Fibroblast of peridontal ligament (primary cell): ENCODE data around the gene SREBF2.
A peak's percentile ranks its signal among the peaks of the same experiment; 100 is the strongest.

Source experiments
- DNase-seq: peaks from one replicate; pipeline ENCODE4 v3.0.0-alpha.2; 2010; ENCODE audit errors: extremely low read depth

Gene SREBF2

DNA sequence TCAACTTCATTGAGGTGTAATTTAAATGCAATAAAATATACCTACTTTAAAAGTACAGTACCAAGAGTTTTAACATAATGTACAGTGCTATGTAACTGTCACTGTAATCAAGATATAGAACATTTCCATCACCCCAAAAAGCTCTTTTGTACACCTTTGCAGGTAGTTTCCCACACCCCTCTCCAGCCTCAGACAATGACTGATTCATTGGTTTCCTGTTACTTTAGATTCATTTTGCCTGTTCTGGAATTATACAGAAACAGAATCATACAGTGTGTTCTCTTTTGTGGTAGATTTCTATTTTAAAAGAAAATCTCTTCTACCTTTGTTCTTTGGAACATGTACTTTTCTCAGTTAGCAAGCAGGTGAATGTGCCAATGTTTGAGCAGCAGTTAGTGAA is 43.8 kb downstream of the SREBF2 start:
- DNase-seq, result no peak

DNA sequence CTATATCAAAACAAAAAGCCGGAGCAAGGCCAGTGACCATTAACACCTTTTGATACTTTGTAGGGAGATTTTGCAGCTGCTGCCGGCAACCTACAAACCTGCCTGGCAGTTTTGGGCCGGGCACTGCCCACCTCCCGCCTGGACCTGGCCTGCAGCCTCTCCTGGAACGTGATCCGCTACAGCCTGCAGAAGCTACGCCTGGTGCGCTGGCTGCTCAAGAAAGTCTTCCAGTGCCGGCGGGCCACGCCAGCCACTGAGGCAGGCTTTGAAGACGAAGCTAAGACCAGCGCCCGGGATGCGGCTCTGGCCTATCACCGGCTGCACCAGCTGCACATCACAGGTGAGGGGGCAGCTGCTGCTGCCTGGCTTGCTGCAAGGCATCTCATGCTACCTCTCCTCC is 47.7 kb downstream of the SREBF2 start:
- no peak for DNase-seq

DNA sequence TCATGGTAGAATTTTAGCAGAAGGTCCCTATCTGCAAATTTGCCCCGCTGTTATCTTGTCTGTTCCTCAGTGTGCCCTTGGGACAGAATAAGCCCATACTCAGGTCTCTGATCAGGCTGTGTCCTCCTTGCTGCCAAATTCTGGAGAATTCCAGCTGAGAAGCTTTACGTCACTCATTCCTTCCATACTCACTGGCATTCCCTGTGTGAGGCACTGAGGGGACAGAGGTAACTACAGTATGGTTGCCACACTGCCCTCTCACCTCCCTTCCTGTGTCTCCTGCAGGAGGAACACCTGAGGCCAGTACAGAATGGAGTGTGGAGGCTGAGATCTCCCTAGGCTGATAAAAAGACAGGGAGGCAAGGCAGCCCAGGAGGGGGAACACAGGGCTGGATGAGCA is 50.5 kb downstream of the SREBF2 start:
- no peak for DNase-seq

DNA sequence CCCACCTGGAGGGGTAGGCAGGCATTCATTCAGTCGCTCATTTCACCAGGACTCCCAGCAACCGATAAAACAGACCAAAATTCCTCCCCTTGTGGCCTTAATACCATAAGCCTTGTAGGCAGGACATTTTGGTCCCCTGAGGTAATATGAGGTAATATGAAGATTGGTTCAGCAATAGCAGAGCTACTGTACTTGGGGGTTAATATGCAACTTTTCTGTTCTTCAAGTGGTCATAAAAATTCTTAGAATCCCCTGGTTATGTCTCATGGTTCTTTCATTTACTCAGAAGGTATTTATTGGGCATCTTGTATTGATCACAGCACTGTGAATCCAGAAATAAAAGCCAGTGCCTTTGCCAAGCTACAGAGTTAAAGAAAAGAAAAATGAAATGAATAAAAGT is 52.2 kb downstream of the SREBF2 start:
- DNase-seq, result no peak

DNA sequence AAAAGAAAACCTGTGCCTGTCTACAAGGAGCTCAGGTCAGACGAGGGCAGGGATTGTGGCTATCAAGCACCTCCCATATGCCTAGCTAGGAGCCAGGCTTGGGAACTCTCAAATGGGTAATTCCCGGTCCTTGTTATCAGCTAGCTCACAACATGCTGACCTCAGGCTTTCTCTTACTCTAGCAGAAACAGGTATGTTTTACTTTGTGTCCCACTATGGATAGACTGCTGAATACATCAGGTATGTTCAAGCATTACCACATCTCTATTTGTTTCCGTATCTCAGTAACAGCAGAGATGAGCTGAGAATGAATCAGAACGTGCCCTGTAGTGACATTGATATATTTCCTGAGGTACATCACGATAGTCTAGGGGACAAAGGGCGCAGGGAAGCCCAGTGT is 52.6 kb downstream of the SREBF2 start:
- no peak for DNase-seq

DNA sequence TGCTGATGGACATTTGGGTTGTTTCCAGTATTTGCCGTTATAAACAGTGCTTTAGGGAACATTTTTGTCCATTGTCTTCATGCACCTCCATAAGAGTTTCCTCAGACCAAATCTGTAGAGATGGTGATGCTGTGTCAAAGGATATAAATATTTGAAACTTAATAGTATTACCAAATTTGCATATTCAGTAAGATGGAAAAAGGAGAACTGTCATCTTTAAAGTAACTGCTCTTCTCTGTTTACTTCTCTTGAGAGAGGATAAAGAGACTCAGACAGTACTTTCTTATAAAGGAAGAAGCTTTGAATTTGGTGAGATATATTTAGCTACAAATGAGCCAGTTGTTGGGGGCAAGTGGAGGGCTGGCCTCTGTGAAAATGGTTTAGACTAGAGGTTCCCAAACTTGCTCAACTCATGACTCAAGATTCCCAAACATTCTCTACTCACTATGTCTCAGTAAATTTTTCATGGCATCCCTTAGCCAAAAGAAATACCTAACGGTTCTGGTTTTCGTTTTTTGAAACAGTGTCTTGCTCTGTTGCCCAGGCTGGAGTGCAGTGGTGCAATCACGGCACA is 55.8 kb downstream of the SREBF2 start:
- peak; percentile 73 for DNase-seq

DNA sequence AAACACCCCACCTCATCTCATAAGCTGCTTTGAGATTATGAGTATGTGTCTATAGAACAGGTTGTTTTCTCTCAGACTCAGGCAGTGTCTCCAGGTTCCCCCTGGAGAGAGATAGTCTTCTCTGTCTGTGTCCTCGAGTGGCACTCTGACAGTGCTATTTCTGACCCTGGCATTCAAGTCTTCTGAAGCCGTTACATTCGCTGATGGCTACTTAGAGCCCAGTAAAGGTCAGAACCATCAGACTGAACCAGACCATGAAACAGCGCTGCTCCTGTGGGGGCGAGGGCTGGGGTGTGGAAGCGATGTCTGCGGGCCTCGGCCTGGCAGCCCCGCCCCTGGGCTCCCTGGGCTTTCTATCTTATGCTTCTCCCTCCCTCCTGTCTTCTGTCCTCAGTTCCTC is 58.5 kb downstream of the SREBF2 start:
- DNase-seq, result no peak

DNA sequence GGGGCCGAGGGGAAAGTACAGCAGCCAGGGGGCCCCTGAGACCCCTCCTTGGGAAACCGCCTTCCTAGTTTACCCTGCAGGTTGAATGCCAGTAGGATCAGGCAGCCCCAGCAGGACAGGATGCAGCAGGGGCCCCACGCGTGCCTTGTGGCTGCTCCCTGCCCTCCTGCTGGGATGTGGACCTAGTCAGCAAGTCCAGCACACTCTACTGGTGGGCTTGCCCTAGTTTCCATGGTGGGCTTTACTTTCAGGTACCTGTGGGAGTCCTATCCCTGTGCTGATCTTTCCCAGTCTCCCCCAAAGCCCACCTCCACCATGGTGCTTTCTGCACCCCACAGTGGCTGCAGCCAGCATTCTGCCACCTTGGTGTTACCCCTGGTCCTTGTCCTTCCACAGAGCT is 59.8 kb downstream of the SREBF2 start:
- no peak for DNase-seq

DNA sequence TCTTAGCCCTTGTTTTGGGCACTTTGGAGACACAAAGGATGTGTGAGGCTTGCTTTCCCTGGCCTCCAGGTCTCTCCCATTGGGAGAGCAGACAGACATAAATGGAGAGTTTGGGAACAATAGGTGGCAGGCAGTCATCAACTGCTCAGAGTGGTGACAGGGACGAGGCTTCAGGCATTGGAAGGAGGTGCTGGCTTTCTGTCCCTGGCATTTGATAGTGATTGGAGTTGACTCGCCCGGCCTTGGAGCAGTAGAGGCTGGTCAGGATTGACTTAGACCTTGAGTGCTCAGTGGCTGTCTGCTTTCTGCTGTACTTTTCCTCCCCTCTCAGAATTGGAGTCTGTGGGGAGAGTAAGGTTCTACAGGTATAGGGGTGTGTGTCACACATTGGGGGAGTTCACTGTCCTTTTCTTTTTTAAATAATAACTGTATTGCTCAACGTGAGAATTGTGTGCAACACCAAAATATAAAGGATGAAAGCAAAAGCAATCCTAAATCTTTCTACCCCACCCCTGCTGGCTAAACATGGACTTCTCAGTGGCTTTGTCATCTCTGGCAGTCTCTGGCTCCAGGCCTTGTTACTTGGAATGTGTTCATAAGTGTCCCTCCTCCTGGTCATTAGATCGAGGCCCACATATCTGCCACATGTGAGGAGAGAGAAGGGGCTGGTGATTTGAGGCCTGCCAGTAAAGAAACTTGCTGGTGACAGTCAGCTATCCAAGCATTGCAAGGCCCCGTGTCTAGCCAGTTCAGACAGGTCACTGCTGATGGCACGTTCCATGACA is 60.9 kb downstream of the SREBF2 start:
- no peak for DNase-seq

DNA sequence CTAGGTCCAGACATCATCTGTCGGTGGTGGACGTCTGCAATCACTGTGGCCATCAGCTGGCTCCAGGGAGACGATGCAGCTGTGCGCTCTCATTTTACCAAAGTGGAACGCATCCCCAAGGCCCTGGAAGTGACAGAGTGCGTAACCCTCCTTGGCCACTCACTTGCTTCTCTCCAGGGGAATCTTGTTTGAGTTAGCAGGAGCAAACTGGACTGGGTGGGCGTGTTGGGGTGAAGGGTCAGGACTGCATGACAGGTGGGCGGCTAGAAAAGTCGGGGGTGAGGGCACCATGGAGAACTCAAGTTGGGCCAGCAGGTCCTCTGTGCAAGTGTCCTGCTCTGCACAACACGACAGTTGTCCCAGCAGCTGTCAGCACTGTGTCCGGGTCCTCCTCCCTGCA is 65.7 kb downstream of the SREBF2 start:
- no peak for DNase-seq

DNA sequence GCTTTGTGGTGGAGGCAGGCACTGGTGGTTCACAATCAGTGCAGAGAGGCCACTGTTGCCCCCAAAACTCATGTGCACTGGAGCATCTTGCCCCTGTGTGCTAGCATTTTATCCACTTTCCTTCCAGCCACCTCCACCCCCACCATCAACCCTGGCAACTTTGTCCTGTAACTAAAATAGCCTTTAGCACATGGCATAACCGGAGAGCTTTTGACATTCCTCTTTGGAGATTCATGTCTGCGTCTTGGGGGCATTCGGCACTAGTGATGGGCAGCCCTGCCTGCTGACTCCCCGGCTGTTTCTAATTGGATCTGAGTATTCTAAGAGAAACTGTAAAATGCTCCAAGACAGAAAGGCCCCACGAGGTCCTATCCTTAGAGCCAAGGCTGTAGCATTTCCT is 66.2 kb downstream of the SREBF2 start:
- no peak for DNase-seq

DNA sequence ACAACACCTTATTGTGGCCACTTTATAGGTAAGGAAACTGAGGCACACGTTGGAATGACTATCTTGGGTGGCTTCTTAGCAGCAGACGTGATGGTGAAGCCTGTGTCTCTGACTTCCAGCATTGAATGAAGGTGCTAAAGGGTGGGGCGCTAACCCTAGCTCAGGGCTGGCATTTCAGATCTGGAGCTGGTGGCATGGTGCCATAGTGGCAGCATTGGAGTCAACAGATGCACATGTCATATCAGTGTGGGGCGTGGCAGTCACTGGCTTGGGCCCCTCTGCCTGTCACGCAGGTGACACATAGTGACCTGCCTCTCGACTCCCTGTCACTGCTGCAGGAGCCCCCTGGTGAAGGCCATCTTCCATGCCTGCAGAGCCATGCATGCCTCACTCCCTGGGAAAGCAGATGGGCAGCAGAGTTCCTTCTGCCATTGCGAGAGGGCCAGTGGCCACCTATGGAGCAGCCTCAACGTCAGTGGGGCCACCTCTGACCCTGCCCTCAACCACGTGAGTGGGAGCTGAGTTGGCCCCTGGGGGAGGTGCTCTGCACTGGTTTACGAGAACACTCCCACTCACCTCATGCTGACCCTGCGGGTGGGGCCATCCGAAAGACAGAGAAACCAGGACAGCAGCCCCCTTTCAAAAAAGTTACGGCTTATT is 67.2 kb downstream of the SREBF2 start:
- no peak for DNase-seq

DNA sequence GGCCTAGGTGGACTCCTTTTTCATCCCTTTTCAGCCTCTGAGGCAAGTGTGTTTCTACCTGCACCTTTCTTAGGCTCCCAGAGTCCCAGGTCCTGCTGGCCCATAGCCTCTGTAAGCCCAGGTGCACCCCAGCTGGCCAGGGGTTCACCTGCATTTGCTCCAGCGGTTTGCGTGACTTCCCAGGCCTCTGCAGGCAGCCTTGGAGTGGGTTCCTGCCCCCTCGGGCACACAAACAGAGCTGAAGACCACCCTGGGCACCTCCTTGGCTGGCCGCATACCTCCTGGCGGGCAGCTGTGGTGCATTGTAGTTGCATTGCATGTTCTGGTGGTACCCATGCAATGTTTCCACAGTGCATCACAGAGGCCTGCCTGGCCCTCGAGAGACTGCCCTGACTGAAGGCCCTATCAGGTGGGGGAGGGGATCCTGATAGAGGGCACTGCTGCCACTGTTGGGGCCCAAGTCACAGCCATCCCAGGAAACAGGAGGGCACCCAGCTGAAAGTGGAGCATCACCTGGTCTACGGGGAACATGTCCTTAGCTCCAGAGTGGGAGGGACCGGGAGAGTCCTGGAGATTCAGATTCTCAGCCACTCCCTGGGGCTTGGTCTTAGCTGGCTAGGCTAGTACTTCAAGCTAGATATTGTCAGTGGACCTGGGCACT is 67.9 kb downstream of the SREBF2 start:
- DNase-seq, result no peak

DNA sequence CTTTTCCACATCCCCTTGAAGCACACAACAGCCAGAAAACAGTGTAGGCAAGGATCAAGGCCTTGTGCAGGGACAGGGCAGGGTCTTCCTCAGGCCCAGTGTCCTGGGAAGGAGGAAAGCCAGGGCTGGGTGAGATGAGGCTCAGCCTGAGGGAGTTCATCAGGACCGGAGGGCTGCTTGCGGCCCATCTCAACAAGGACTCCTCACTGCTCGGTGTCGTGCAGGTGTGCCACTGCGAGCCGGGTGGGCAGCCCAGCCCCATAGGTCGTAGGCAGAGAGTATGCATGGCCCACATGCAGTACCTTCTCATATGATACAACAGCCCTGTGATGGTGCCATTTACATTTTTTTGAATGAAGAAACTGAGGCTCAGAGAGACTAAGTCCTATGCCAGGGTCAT is 69.1 kb downstream of the SREBF2 start:
- DNase-seq, result no peak

DNA sequence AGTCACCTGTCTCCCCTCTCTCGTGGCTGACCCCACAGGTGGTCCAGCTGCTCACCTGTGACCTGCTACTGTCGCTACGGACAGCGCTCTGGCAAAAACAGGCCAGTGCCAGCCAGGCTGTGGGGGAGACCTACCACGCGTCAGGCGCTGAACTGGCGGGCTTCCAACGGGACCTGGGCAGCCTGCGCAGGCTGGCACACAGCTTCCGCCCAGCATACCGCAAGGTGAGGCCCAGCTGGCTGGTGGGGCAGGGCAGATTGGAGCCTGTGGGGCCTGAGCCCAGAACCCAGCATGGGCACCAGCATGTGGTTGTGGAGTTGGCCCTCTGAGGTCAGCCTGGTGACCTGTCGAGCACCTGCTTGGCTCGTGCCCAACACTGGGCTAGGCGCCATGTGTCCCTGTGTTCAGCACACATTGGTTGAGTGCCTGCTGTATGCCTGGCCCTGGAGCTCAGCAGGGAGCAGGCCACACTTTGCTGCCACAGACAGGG is 70.1 kb downstream of the SREBF2 start:
- no peak for DNase-seq

DNA sequence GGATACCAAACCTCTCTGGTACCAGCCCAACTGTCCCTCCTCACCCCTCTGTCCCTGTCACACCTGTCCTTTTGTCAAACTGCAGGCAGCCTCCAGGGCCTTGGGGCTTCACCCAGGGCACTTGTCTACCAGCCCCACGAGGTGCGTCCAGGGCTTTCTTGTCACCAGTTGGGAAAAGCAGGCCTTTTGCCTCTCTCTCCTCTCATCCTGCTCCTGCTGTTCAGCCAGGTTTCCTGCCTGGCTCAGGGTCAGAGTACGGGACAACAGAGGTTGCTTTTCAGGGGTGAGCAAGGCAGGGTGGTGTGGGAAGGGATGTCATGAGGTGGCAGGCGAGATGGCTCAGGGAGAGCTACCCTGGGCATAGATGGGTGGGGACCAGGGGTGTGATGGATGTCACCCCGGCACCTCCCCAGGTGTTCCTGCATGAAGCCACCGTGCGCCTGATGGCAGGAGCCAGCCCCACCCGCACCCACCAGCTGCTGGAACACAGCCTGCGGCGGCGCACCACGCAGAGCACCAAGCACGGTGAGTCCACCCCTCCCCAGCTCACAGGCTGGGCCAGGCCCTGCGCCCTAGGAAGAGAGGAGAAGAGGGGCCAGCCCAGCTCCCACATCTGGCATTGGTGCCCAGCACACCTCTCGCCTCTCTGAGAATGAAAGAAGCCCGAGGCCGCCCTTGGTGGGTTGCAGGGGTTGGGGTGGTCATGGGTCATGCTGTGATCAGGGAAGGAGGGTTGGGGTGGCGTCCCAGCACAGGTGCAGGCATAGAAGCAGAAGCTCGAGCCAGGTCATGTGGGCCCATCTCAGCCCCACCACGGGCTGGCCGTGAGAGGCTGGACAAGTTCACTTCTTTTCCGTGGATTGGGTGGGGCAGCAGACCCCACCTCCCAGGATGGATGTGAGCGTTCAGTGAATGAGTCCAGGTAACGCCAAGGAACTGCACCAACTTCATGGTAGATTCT is 71.8 kb downstream of the SREBF2 start:
- DNase-seq, result no peak

DNA sequence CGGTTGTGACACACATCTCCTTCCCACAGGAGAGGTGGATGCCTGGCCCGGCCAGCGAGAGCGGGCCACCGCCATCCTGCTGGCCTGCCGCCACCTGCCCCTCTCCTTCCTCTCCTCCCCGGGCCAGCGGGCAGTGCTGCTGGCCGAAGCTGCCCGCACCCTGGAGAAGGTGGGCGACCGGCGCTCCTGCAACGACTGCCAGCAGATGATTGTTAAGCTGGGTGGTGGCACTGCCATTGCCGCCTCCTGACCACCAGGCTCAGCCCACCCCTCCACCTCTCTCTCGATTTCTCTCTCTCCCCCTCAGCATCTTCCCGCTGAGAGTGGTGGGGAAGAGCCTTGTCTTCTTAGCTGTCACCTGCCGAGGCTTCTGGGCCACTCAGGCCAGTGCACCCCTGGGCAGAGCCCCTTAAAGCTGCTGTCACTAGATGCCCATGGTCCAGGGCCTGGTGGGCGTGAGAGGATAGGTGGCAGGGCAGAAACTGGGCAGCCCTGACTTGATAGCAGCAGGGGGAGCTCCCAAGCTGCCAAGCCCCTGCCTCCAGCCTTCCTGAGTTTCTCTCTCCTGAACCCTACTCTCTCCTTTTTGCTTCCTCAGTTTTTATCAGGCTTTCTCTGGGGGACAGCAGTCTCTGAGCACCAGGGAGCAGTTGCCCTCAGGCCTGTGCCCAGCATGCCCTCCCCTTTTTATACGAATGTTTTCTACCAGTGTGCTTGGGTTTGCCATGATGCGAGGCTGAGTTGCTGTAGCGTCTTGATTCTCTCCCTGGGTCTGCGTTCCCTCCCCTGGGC is 72.7 kb downstream of the SREBF2 start:
- no peak for DNase-seq

DNA sequence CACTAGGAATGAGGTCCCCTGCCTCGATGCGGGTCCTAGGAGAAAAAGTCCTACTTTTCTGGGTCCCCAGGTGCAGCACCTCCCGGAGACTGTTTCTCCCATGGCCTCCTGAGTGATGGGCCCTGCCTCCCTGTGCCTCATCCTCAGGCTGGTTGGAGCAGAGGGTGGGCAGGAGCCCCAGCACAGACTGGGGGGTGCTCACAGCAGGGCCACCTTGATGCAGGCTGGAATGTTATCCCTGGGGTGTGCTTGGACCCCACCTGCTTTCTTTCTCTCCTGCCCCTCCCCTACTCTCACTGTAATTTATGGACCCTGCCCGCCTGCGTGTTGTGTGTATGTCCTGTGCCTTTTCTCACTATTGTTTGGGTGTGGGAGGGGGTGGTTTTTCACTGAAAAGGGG is 73.9 kb downstream of the SREBF2 start:
- no peak for DNase-seq

DNA sequence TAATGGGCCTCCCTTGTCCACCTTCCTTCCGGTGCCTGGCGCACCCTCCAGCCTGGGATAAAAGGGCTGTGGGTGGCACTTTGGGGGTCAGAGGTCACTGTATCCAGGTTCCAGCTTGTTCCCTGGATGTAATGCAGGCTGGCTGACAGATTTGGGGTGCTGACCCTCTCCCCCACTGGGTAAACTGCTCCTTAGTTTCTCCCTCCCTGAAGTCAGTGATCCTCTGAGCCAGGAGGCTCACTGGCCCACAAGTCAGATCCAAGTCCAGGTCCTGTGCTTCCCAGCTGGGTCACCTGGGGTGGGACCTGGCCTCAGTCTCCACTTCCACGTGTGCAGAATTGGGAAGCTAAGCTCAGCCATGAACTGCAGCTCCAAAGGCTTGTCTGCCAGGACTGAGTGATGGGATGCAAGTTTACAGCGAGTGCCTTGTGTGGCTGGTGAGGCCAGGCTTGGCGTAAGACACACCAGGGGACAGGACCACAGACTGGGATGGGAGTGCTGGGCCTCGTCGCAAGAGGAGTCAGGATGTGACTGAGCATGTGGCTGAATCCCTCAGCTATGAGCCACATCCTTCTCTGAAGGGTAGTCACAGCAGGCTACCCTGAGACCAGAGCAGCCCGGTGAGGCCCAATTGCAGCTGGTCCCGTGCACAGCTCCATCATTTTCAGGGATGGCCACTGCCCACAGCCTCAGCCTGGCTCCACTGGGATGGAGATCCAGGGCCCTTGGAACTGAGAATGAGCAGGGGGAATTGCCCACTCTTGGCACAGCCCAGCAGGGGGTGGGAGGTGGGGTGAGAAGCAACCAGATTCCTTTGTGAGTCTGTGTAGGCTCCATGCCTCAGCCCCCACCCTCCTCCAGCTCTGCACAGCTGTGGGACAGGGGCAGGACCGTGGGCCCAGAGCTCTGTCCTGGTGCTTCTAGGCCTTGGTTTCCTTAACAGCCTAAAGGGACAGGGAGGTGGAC is 74.8 kb downstream of the SREBF2 start:
- DNase-seq, result no peak
